CD4-positive, alpha-beta T cell treated with Interleukin-10 for 1 hour (primary cell): Measurements from ENCODE around the gene NAA80.

ENCODE experiments used
- DNase-seq: peaks from one replicate; pipeline ENCODE4 v3.0.0-alpha.2; 2020

Gene NAA80

GRCh38 chr3:50254577-50255250 is 44.5 kb downstream of the NAA80 start:
- no peak for DNase-seq

- DNase-seq = no peak
Measured at GRCh38 chr3:50251220-50251619, 48.0 kb downstream of the NAA80 start.

- DNase-seq = no peak
Measured at GRCh38 chr3:50250514-50250913, 48.7 kb downstream of the NAA80 start.

- no peak for DNase-seq
Measured at GRCh38 chr3:50249457-50249856, 49.7 kb downstream of the NAA80 start.

GRCh38 chr3:50248387-50248786 is 50.8 kb downstream of the NAA80 start:
- no peak for DNase-seq

GRCh38 chr3:50246517-50246954 is 52.7 kb downstream of the NAA80 start:
- DNase-seq = peak; percentile 86
